H9 (cell line): Measurements from ENCODE around the gene GTF2F2. TPM values are rescaled to one million over a fixed set of nuclear protein-coding genes. Genes with fewer than 3 reads are reported as not detected.

Experiments used
- DNase-seq: peaks from one replicate; pipeline ENCODE4 v3.0.0-alpha.2; 2017
- H2AFZ ChIP-seq: one replicate; pipeline ENCODE4 v1.6.1; 2013; ENCODE audit warnings: mild to moderate bottlenecking, low read length, control low read depth, moderate library complexity
- H2AK5ac ChIP-seq: 2 replicates; pipeline ENCODE4 v1.6.1; 2013; ENCODE audit warnings: low read length, control low read depth, mixed read lengths; ENCODE audit not compliant: insufficient read length
- H2BK120ac ChIP-seq: one replicate; pipeline ENCODE4 v1.6.1; 2013; ENCODE audit warnings: low read depth, mild to moderate bottlenecking, low read length, control low read depth, inconsistent platforms; ENCODE audit not compliant: poor library complexity, severe bottlenecking
- H2BK12ac ChIP-seq: 2 replicates; pipeline ENCODE4 v1.6.1; 2013; ENCODE audit warnings: low read length, control low read depth, mixed read lengths, low read depth; ENCODE audit not compliant: insufficient read length
- H2BK15ac ChIP-seq: 2 replicates; pipeline ENCODE4 v1.6.1; 2013; ENCODE audit warnings: low read depth, low read length, control low read depth
- H2BK20ac ChIP-seq: one replicate; pipeline ENCODE4 v1.6.1; 2013; ENCODE audit warnings: low read depth, mild to moderate bottlenecking, low read length, control low read depth, inconsistent platforms; ENCODE audit not compliant: poor library complexity, severe bottlenecking
- H2BK5ac ChIP-seq: 2 replicates; pipeline ENCODE4 v1.6.1; 2013; ENCODE audit warnings: low read length, control low read depth, mixed read lengths; ENCODE audit not compliant: insufficient read length
- H3K14ac ChIP-seq: 2 replicates; pipeline ENCODE4 v1.6.1; 2013; ENCODE audit warnings: low read length, control low read depth; ENCODE audit not compliant: insufficient read depth
- H3K18ac ChIP-seq: 2 replicates; pipeline ENCODE4 v1.6.1; 2013; ENCODE audit warnings: low read depth, mild to moderate bottlenecking, mixed read lengths, low read length, control low read depth; ENCODE audit not compliant: insufficient read length
- H3K23ac ChIP-seq: 2 replicates; pipeline ENCODE4 v1.6.1; 2013; ENCODE audit warnings: low read length, control low read depth, mixed read lengths, low read depth; ENCODE audit not compliant: insufficient read length
- H3K23me2 ChIP-seq: 2 replicates; pipeline ENCODE4 v1.6.1; 2013; ENCODE audit warnings: low read depth, mild to moderate bottlenecking, mixed read lengths, low read length, control low read depth; ENCODE audit not compliant: insufficient read length, poor library complexity, severe bottlenecking
- H3K27ac ChIP-seq: 2 replicates; pipeline ENCODE4 v1.5.1; 2013; ENCODE audit warnings: low read length, control low read depth, mixed read lengths, low read depth; ENCODE audit not compliant: insufficient read length
- H3K27me3 ChIP-seq: 2 replicates; pipeline ENCODE4 v1.6.1; 2013; ENCODE audit warnings: low read length, control low read depth, inconsistent platforms; ENCODE audit not compliant: insufficient read depth
- H3K4ac ChIP-seq: 2 replicates; pipeline ENCODE4 v1.6.1; 2013; ENCODE audit warnings: low read depth, mild to moderate bottlenecking, control low read depth, inconsistent platforms, low read length, moderate library complexity
- H3K4me1 ChIP-seq: 2 replicates; pipeline ENCODE4 v1.6.1; 2013; ENCODE audit warnings: low read length, control low read depth, inconsistent platforms; ENCODE audit not compliant: insufficient read depth
- H3K4me2 ChIP-seq: 2 replicates; pipeline ENCODE4 v1.6.1; 2013; ENCODE audit warnings: low read length, control low read depth, mixed read lengths; ENCODE audit not compliant: insufficient read length, insufficient read depth
- H3K56ac ChIP-seq: 2 replicates; pipeline ENCODE4 v1.6.1; 2013; ENCODE audit warnings: low read depth, mild to moderate bottlenecking, mixed read lengths, low read length, control low read depth; ENCODE audit not compliant: insufficient read length
- H3K79me1 ChIP-seq: 2 replicates; pipeline ENCODE4 v1.6.1; 2013; ENCODE audit warnings: low read depth, mild to moderate bottlenecking, moderate library complexity, low read length, control low read depth, inconsistent platforms; ENCODE audit not compliant: insufficient read depth, poor library complexity, severe bottlenecking
- H3K79me2 ChIP-seq: 2 replicates; pipeline ENCODE4 v1.6.1; 2013; ENCODE audit warnings: low read length, control low read depth, inconsistent platforms; ENCODE audit not compliant: insufficient read depth
- H3K9ac ChIP-seq: 2 replicates; pipeline ENCODE4 v1.6.1; 2013; ENCODE audit warnings: low read length, control low read depth, mixed read lengths; ENCODE audit not compliant: insufficient read length; ENCODE audit errors: extremely low read depth
- H3K9me3 ChIP-seq: one replicate; pipeline ENCODE4 v1.6.1; 2013; ENCODE audit warnings: low read depth, low read length, inconsistent platforms; ENCODE audit not compliant: control insufficient read depth
- H3T11ph ChIP-seq: one replicate; pipeline ENCODE4 v1.6.1; 2013; ENCODE audit warnings: mild to moderate bottlenecking, low read length, control low read depth, inconsistent platforms
- H4K20me1 ChIP-seq: one replicate; pipeline ENCODE4 v1.6.1; 2013; ENCODE audit not compliant: control insufficient read depth, insufficient read length, insufficient read depth
- H4K5ac ChIP-seq: 2 replicates; pipeline ENCODE4 v1.6.1; 2013; ENCODE audit warnings: low read depth, mild to moderate bottlenecking, mixed read lengths, low read length, control low read depth; ENCODE audit not compliant: insufficient read length
- H4K8ac ChIP-seq: replicated peaks from 2 replicates; pipeline ENCODE4 v1.6.1; 2013; ENCODE audit warnings: low read length, control low read depth, mixed read lengths, low read depth; ENCODE audit not compliant: insufficient read length
- H4K91ac ChIP-seq: 2 replicates; pipeline ENCODE4 v1.6.1; 2013; ENCODE audit warnings: low read depth, mild to moderate bottlenecking, moderate library complexity, mixed read lengths, low read length, control low read depth; ENCODE audit not compliant: insufficient read length
- H3K27ac Mint-ChIP-seq, 3 experiments: 2 replicates in 2 of 3; 3 replicates in 1 of 3; pipeline ENCODE4 v1.8.0; 2020 to 2021; ENCODE audit warnings: mixed read lengths in 3 of 3, mild to moderate bottlenecking in 1 of 3, moderate library complexity in 1 of 3
- H3K27me3 Mint-ChIP-seq: 2 replicates; pipeline ENCODE4 v1.8.0; 2021; ENCODE audit warnings: low read depth, mild to moderate bottlenecking, moderate library complexity, mixed read lengths
- H3K36me3 Mint-ChIP-seq, 3 experiments: 2 replicates in 2 of 3; 3 replicates in 1 of 3; pipeline ENCODE4 v1.8.0; 2020 to 2021; ENCODE audit warnings: low read depth in 3 of 3, mixed read lengths in 3 of 3; ENCODE audit not compliant: insufficient read depth in 1 of 3
- H3K4me1 Mint-ChIP-seq, 2 experiments: 2 replicates each; pipeline ENCODE4 v1.8.0; 2020; ENCODE audit warnings: mixed read lengths in 2 of 2
- H3K4me3 Mint-ChIP-seq, 2 experiments: 2 replicates in 1 of 2; 3 replicates in 1 of 2; pipeline ENCODE4 v1.8.0; 2020 to 2021; ENCODE audit warnings: mild to moderate bottlenecking in 2 of 2, mixed read lengths in 2 of 2, moderate library complexity in 1 of 2
- H3K9me3 Mint-ChIP-seq, 2 experiments: 2 replicates in 1 of 2; 3 replicates in 1 of 2; pipeline ENCODE4 v1.8.0; 2020; ENCODE audit warnings: mild to moderate bottlenecking in 2 of 2, mixed read lengths in 2 of 2, moderate library complexity in 1 of 2
- WGBS: extraction: QIAGEN DNeasy Blood & Tissue Kit; methylation state at CpG from one replicate; pipeline ENCODE4 v1.1.7; 2013; ENCODE audit warnings: missing lambda C conversion rate, low lambda C conversion rate, mixed read lengths; ENCODE audit not compliant: insufficient read length; ENCODE audit errors: extremely low coverage; 5-methylcytosine and 5-hydroxymethylcytosine counted together
- total RNA-seq: library from RNA; stranded (reverse); gene quantifications from 2 replicates; pipeline ENCODE4 v1.2.1, GENCODE V29; 2021
- TF ChIP-seq, protein P1 (sequence below): fragments of 200-600 bp; sonication (generic); conservative IDR thresholded peaks from 3 replicates; pipeline ENCODE4 v1.8.0; 2021; ENCODE audit warnings: antibody characterized with exemption, mild to moderate bottlenecking

GTF2F2 gene
- total RNA-seq, 1 experiment from 2014 or later: 29.6 TPM

DNA sequence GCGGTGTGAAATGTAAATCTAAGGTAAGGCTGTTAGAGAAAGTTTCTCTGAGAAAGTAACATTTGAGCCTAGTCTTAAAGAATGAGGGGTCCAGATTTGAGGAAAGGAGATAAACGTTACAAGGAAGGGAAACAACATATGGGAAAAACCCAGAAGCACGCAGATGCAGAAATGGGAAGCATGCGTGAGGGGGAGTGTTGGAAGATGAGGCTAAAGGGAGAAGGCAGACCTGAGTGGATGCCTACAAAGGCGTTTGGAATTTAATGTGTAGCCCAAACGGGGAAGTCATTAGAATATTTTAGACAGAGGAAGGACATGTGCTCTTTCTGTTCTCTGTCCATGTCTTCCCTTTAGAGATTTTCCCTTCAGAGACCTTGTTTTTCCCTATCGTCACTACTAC is 159.7 kb downstream of the GTF2F2 start:
- Histone ChIP-seq H2AK5ac (no peak overlapping the region), H3K23me2 (no peaks in the 10 kb centered on the region), H3K27me3 (no peaks in the 10 kb centered on the region), H3K27ac (no peak overlapping the region), H3K14ac (no peak overlapping the region), H3K4ac (no peak overlapping the region), H3T11ph (no peak overlapping the region), H3K18ac (no peak overlapping the region), H3K23ac (no peak overlapping the region), H4K5ac (no peak overlapping the region), H4K91ac (no peak overlapping the region), H3K4me1 (no peaks in the 10 kb centered on the region), H3K4me2 (no peak overlapping the region), H2BK5ac (no peak overlapping the region), H4K8ac (no peak overlapping the region), H3K56ac (no peak overlapping the region), H3K9ac (no peak overlapping the region), H2BK20ac (no peak overlapping the region), H2BK15ac (no peak overlapping the region), H3K79me2 (no peaks in the 10 kb centered on the region), H2BK120ac (no peak overlapping the region), H2AFZ (no peak overlapping the region), H2BK12ac (no peak overlapping the region), H3K9me3 (no peaks in the 10 kb centered on the region), H4K20me1 (no peaks in the 10 kb centered on the region), H3K79me1 (no peaks in the 10 kb centered on the region)
- Mint-ChIP-seq H3K4me1 (peaks cover 7 to 9% of the 10 kb centered on the region in 2 experiments), H3K27ac (peak overlapping the region in 2 of 3 experiments; percentile 17 to 89; a peak in 3 of 7 replicates), H3K9me3 (no peaks in the 10 kb centered on the region), H3K4me3 (no peak overlapping the region), H3K27me3 (no peaks in the 10 kb centered on the region), H3K36me3 (peaks cover 7 to 9% (median 7%) of the 10 kb centered on the region in 3 experiments; a peak in 6 of 7 replicates)
- no CpG with 5 or more reads among the region's 7 CpGs for WGBS
- TF ChIP-seq, protein P1, sequence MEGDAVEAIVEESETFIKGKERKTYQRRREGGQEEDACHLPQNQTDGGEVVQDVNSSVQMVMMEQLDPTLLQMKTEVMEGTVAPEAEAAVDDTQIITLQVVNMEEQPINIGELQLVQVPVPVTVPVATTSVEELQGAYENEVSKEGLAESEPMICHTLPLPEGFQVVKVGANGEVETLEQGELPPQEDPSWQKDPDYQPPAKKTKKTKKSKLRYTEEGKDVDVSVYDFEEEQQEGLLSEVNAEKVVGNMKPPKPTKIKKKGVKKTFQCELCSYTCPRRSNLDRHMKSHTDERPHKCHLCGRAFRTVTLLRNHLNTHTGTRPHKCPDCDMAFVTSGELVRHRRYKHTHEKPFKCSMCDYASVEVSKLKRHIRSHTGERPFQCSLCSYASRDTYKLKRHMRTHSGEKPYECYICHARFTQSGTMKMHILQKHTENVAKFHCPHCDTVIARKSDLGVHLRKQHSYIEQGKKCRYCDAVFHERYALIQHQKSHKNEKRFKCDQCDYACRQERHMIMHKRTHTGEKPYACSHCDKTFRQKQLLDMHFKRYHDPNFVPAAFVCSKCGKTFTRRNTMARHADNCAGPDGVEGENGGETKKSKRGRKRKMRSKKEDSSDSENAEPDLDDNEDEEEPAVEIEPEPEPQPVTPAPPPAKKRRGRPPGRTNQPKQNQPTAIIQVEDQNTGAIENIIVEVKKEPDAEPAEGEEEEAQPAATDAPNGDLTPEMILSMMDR: no peak
- no peak for DNase-seq
